Left renal pelvis (tissue), 4 donors: ENCODE data around the gene EDN1. TPM values are rescaled to one million over a fixed set of nuclear protein-coding genes. Genes with fewer than 3 reads are reported as not detected.
"Not testable (repeated sequence)": the region's sequence is repeated elsewhere in the genome, so short reads cannot be mapped to it uniquely, and the experiment has no call there.

Source experiments
- DNase-seq, 4 donors: peaks; one replicate each; pipeline ENCODE4 v3.0.0-alpha.2; 2013; ENCODE audit warnings: low read depth in 4 of 4, low spot score in 3 of 4
- polyA plus RNA-seq, 4 donors: library from polyadenylated mRNA; unstranded; fragments of 120-200 nt; gene quantifications; one replicate each; pipeline ENCODE4 v1.2.1, GENCODE V29; 2013; ENCODE audit not compliant: insufficient read length in 4 of 4

The EDN1 gene
- polyA plus RNA-seq, 4 donors = 1.9 to 4.9 (median 4.1) TPM

DNA sequence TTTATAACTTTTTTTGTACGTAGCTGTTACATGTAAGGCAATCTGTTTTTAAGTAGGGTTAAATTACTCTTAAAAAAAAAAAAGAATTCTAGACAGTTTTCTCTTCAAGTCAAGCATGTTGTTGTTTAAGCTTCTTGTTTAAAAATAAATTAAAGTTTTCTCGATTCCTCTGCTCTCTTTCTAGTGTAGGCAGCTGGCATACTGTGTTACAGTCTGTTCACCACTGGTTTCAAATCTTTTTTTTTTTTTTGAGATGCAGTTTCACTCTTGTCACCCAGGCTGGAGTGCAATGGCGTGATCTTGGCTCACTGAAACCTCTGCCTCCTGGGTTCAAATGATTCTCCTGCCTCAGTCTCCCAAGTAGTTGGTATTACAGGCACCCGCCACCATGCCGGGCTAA is 29.9 kb downstream of the EDN1 start:
- not testable (repeated sequence) for DNase-seq

DNA sequence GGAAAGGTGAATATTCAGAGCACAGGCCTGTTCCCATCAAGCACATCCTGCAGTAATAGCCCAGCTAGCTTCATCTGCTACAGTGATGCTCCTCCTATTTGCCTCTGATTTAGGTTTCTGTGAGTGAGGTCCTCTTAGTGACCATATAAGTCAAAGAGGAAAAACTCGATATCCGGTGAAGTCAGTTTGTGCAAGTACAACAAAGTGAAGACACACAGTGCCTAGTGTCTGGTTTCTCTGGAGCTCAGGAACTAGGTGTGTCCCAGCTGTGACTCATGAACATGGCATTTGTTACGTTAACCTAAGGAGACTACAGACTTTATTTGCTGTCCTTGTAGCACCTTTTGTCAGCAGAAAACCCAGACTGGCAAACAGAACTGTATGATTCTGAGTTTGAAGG is 33.9 kb downstream of the EDN1 start:
- no peak for DNase-seq

DNA sequence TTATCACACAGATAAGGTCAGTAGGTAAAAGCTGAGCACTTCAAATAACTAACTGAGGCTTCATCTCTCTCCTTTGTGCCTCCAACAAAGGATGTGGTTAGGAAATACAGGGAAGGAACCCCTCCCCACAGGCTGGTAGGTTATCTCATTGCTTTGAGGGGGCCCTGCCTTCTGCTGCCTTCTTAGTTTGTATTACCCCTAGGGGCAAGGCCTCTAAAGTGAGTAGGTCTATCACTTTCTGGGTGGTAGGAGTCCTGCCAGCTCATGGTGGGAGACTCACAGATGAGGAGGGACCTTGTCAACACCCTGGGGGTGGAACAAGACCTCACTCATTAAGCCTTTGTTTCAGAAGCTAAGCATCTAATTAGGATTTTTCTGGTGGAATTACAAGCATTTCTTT is 34.6 kb downstream of the EDN1 start:
- DNase-seq = no peak

DNA sequence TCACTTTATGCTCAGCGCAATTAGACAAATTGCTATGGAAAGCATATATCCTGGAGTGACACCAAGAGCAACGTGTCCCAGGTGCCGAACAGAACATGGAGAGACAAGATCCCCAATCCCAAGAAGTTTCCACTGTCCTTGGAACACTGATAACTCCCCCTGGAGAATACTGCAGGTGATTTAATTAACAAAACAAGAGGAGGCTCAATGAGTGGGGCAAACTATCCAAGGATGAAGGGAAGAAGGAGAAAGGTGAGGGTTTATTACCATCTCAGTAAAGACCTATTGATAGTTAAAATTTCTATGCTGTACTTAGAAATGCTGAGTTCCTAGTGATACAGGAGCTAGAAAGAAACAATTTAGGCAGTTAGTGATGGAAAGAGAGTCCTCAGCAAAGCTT is 35.7 kb downstream of the EDN1 start:
- no peak for DNase-seq

DNA sequence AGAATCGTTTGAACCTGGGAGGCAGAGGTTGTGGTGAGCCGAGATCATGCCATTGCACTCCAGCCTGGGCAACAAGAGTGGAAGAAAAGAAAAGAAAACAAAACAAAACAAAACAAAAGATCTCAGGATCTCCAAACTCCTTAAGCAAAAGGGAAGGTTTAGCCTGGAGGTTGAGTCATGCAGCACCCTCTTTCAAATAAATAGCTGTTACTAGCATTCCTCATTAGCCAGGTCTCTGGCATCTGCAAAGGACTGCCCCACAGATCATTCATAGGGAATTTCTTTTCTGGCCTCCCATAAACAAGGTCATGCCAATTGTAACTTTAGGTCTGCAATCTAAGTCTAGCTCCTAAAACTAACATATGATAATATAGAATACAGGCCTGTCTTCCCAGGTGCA is 37.2 kb downstream of the EDN1 start:
- DNase-seq = no peak

DNA sequence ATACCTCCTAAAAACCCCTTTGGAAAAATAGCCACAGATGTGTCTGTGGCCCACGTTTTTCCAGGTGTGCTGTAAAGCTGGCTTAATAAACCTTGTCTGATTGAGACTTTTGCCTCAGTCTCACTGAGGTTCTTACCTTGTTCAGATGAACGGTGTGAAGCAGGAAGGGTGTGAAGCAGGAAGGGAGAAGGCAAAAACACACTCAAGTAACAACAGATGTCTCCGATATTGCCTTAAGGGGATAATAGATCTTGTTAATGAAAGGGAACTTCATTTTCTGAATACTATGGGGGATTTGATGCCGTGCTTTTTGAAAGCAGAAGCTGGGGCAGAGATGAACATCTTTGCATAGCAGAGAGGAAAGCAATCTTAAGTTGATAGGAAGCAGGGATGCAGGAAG is 37.8 kb downstream of the EDN1 start:
- DNase-seq = no peak

DNA sequence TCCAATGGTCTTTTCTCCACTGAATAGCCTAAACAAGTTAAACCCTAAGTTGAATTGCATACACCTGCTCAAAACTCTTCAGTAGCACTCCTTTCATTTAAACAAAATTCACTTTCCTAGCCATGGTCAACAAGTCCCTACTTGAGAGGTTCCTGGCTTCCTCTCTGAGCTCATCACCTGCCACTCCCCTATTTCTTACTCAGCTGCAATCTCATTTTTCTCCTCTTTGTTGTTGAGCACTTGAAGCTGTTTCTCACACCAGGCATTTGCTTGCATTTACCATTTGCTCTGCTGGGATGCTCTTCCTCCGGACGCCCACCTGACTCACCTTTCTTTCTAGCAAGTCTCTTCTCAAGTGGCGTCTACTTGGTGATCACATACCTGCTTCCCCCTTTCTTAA is 38.5 kb downstream of the EDN1 start:
- DNase-seq = no peak

DNA sequence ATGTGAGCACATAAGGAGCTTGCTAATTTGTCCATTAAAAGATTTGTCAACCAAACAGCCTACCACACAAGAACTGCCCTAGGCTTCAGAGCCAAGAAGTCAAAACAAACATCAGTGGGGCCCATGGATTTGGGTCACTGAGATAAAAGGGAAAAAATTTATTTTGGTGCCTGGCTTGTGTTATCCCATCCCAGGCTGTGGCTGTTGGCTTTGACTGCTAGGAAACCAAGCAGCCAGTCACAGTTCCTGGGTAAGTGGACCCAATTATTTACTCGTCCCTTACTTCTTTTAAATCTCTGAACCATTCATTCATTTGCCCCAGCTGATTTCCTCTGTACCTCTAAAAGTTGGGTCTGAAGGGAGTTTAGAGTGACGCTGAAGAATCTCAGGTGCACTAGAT is 41.3 kb downstream of the EDN1 start:
- DNase-seq = no peak

DNA sequence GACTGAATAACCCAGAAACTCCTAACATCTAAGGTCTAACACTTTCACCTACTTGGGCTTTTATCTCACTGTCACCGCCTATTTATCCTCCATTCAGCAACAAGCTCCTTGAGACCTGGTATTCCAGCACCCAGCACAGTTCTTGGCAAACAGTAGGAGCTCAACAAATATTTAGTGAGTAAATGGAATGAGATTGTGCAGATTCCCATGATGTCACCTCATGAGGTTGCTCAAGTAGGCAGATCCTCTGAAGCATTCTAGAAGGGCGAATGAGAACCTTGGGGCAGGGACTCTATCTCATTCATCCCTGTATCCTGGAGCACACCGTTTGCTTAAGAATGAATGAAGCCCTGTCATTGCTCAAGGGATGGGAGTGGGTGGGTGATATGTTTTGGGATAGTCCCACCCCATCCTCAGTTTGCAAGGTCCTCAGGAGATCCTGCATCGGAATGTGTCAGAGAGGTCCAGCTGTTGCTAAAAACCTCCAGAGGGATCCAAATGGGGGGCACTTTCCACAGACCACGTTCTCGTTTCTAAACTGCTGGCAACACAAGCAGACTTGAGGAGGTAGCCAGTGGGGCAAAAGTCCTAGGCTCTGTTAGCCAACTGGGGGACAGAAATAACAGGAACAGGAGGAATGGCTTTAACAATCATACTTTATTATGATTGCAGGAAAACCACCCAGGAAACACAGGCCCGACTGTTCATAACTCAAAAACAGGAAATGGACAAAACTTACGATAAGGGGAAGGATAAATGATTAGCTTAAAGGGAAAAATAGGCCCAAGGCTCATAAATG is 42.0 kb downstream of the EDN1 start:
- DNase-seq = no peak

DNA sequence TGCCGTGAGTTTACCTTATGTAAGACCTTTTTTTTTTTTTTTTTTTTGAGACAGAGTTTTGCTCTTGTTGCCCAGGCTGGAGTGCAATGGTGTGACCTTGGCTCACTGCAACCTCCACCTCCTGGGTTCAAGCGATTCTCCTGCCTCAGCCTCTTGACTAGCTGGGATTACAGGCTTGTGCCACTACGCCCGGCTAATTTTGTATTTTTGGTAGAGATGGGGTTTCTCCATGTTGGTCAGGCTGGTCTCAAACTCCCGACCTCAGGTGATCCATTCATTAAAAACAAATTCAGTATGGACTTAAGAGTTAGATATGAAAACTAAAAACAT is 42.6 kb downstream of the EDN1 start:
- DNase-seq = not testable (repeated sequence)

DNA sequence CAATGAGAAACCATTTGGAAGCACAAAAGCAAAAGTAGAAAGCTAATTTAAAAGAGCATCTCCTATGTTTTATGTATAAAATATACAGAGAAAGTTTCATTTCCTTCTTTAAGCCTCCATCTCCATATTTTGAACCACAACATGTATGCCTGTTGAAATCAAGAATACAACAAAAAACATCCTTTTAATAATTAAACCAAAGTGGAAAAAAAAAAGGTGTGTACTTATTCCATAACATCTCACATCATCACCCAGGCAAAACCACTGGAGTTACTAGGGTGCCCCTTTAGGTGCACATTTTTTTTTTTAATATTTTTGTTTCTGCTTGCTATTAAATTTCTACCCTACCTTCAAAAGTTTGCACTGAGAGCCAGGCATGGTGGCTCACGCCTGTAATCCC is 43.0 kb downstream of the EDN1 start:
- no peak for DNase-seq

DNA sequence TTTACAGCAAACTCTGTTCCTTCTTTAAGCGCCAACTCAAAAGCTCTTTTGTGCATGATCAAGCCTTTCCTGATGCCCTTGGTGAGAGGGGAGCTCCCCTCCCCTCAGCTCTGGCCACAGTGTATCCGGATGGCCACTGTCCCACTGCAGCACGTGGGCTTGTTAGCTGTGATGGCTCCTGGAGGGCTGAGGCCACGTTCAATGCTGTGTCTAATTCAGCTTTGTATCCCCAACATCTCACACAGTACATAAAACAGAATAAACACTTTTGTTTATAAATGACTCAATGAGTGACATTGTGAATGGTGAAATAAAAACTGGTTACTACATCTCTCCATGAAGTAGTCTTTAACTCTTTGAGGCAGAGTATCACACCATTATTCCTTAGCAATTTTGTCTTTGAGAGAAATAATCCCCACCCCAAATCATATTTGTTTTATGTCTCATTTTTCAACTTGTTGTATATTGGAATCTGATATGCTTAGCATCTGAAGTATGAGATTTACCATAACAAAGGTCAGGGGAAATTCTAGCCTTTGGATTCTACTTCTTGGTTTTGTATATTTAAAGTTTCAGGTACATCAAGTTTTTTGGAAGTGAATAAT is 44.5 kb downstream of the EDN1 start:
- no peak for DNase-seq

DNA sequence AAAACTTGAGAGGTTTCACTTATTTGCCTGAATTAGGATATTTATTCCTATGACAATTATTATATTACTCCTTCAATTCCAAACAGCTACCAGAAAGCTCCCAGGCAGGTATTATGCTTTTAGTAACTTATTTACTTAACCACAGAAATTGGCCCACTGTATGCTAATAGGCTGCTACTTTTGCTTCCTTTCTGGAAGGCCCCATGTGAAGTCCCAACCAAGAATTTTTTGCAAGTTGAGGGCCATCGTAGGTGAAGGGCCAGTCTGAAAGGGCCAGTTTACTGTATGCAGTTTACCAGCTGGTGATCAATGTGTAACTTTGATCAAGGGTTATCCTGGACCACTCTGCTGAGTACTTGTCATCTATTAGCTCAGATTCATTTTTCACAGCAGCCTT is 45.0 kb downstream of the EDN1 start:
- no peak for DNase-seq

DNA sequence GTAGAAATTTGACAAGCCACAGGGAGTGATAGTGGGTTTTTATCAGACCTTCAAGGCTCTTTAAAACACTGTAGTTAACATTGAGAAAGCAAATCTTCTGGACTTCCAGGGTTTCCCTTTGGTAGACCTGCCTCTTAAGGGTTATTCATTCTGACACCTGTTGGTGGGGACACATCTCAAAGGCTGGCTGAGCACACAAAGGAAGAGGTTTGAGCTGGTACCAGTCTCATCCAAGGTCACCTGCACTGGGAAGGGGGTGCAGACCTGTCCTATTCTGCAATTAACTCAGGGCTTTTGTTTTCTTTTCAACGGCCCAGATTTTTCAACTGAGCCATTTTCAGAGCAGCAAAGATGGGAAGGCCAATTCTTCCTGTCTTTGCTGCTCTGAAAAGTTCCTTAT is 45.6 kb downstream of the EDN1 start:
- no peak for DNase-seq

DNA sequence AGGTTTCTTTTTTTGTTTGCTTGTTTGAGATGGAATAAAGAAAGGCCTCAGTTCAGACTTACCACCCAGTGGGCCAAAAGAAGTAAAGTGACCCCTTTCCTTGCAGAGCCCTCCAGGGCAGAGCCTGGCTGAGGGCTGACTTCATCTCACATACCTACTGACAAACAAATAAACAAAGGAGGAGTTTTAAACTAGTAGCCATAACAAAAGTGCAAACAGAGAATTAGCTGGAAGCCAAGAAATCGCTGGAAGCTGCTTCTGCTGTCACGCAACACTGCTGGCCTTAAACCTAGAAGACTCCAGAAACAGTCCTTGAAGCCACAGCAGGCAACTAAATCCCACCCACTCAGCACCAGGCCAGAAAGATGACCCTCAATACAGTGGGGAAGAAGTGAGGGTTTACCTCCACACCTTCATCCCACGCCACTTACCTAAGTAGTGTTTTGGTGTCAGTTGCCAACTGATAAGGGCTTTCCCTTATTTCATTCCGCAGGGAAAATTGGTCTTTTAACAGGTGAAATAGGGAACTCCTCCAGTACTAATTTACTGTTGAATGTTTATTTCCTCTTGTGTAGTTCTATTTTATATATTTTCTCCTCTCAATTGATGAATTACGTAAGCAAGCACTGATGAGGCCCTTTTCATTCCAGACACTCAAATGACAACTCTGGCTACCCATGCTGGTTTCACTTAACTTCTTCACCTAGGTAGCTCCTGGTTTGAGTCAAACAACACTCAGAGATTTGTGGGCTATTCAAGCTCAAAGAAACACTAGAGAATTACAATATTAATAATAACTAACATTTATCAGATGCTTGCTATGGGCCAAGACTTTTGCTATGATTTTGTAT is 46.2 kb downstream of the EDN1 start:
- DNase-seq = no peak

DNA sequence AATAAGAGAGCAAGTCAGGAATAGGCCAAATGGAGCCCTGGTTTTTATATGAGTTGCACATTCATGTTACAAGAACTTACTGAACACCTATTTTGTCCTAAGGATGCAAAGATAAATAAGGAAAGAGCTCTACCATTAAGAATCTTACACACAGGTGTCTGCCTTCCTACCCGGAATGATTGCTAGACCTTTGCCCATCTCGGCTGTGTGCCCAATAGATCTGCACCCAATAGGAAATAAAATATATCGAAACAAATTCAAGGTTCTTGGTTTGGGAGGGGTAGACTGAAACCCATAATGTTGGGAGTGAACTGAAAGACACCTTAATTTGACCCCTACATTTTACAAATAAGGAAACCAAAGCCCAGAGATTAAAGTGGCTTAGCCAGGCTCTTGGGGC is 48.9 kb downstream of the EDN1 start:
- DNase-seq = no peak

DNA sequence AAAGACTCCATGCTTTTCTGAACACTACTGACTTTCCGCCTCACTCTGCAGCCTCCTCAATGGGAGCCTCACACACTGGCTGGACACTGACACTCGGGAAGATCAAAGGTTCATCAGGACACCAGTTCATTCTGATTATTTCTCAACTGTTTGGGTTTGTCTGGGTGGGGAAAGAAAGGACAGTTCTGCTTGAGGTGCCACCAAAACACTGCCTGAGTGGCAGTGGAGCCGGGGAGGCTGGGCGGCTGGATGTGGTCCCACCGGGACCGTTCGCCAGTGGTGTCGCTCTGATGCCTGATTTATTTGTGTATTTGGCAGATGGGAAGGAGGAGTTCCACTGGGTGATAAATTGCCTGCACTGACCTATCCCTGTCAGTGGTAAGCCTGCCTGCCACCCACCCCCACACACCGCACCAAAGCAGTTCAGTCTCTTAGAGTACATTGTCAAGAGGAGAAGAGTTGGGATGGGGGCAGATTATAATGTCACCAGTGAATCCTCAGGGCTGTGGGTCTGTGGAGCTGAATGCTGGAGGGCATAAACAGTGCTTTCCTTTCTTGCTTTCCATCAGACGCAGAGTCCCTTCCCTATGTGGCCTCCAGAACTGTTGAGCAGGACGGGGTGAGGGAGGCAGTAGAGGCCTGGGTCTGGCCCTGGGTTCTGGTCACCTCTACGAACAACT is 49.8 kb downstream of the EDN1 start:
- DNase-seq = no peak

DNA sequence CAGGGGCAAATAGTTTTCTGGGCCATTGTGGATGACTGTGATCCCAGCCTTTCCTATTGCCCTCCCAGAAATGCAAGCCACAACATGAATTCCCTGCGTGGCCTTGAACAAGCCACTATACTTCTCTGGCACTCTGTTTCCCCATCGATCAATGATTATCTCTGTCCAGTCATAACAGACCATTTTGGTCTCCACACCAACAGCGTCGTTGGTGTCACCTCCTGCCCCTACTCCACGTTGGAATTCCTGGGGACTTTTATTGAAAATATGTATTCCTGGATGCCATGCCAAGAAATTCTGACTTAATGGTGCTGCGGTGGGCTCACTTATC is 50.3 kb downstream of the EDN1 start:
- DNase-seq = no peak

DNA sequence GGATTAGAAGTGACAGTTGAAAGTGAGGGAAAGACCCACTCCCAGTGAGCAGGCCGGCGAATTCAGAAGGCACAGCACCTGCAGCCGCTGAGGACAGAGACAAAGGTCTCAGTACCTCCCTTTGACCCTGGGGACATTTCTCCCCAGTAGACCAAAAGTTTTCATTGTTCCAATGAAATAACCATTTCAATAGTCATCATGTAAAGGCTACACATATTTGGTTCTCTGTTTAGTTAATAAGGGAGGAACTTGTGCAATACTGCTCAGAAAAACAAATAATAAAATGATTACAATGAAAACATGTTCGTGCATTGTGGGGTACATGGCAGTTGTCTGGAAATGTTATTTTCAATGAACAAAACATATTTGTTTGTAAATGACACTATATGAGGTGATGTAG is 52.5 kb downstream of the EDN1 start:
- no peak for DNase-seq

DNA sequence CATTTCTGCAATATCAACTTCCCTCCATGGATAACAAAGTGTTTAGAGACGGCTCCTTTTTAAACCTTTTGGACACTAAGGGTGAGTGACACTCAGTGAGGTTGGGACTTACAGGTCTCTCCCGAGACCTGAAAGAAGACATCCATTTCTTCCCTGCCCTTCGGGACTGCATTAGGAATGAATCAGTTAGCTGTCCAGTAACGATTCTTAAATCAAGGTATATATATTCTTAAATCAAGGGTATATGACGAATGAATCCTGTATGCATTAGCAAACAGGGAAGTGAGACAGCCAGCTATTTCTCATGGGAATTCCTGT is 52.9 kb downstream of the EDN1 start:
- no peak for DNase-seq

DNA sequence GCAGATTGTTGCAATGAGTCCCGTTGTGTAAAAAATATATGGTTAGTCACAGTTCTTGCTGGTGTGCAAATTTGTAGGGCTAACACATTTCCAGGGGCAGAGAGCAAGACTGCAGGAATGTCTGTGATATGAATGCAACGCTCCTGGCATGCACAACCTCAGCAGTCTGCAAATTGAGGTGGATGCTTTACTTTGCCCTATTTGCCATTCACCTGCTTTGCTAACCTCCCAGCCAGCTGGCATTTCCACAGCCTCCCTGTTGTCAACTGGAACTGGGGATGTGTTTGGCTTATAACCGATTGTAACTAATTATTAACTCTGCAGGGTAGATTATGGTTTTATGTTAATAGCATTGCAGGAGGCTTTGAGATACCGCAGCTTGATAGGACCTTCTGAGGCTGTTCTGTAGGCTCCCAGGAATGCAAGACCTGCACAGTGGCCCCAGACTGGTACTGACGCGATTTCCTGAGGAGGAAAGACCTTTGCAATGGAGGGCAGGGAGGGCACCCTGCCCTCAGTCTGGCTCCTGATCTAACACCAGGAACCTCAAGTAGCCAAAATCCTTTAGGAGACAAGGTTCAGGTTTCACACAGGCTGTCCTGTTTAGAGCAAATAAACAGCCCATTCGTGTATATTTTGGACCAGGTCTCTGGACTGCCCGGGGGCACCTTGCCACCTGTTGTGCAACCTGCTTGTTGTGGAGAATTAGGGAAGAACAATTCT is 53.4 kb downstream of the EDN1 start:
- no peak for DNase-seq
